NCI-H2081 treated with DMSO at 0.1 percent for 48 hours (cell line): ENCODE measurements around the gene ZDHHC24.
"Not testable (repeated sequence)": the region's sequence is repeated elsewhere in the genome, so short reads cannot be mapped to it uniquely, and the experiment has no call there.

Source experiments
- DNase-seq: peaks from one replicate; lab custom pipeline; 2025; lab: John Stamatoyannopoulos, UW

The ZDHHC24 gene

GRCh38 chr11:66545701-66546367, at the start of gene ZDHHC24:
TSS of gene ZDHHC24 (minus strand) at chr11:66546048. CDS start at chr11:66546003, 45 bp downstream.
- peak; percentile 61 for DNase-seq

- DNase-seq: no peak
Measured at GRCh38 chr11:66595245-66595904, 49.5 kb upstream of the ZDHHC24 start.

GRCh38 chr11:66593650-66594049, 47.8 kb upstream of the ZDHHC24 start:
- no peak for DNase-seq

GRCh38 chr11:66593303-66593635, 47.4 kb upstream of the ZDHHC24 start:
- DNase-seq: no peak

GRCh38 chr11:66592457-66593302, 46.8 kb upstream of the ZDHHC24 start, which contains the start of the genes CCDC87 and CCS:
TSS of gene CCDC87 (minus strand) at chr11:66593063. CDS start at chr11:66593015, 48 bp downstream.
TSS of gene CCS (plus strand) at chr11:66593185. CDS start at chr11:66593262, 77 bp downstream.
- DNase-seq: peak; percentile 83

GRCh38 chr11:66591175-66591574, 45.3 kb upstream of the ZDHHC24 start:
- DNase-seq: no peak

GRCh38 chr11:66589996-66590675, 44.3 kb upstream of the ZDHHC24 start:
- no peak for DNase-seq

- DNase-seq: not testable (repeated sequence)
Measured at GRCh38 chr11:66589315-66589714, 43.5 kb upstream of the ZDHHC24 start.

- no peak for DNase-seq
Measured at GRCh38 chr11:66586136-66586535, 40.3 kb upstream of the ZDHHC24 start.

GRCh38 chr11:66585447-66585846, 39.6 kb upstream of the ZDHHC24 start:
- DNase-seq: not testable (repeated sequence)

- not testable (repeated sequence) for DNase-seq
Measured at GRCh38 chr11:66582565-66583147, 36.8 kb upstream of the ZDHHC24 start.

GRCh38 chr11:66581261-66581660, 35.4 kb upstream of the ZDHHC24 start:
- DNase-seq: no peak

GRCh38 chr11:66580803-66581202, 35.0 kb upstream of the ZDHHC24 start:
- DNase-seq: no peak

- DNase-seq: no peak
Measured at GRCh38 chr11:66579017-66579606, 33.3 kb upstream of the ZDHHC24 start.

GRCh38 chr11:66570850-66571180, 25.0 kb upstream of the ZDHHC24 start:
- no peak for DNase-seq

- DNase-seq: no peak
Measured at GRCh38 chr11:66570079-66570849, 24.4 kb upstream of the ZDHHC24 start.

GRCh38 chr11:66569076-66569475, 23.2 kb upstream of the ZDHHC24 start:
- DNase-seq: no peak

- DNase-seq: no peak
Measured at GRCh38 chr11:66568124-66568916, 22.5 kb upstream of the ZDHHC24 start, which contains the start of gene CTSF. TSS of gene CTSF (minus strand) at chr11:66568606. CDS start at chr11:66568486, 120 bp downstream.

- DNase-seq: no peak
Measured at GRCh38 chr11:66567787-66568123, 21.9 kb upstream of the ZDHHC24 start.

GRCh38 chr11:66566221-66566620, 20.4 kb upstream of the ZDHHC24 start:
- DNase-seq: no peak
